ENCODE data around the gene PDGFB.

DNA sequence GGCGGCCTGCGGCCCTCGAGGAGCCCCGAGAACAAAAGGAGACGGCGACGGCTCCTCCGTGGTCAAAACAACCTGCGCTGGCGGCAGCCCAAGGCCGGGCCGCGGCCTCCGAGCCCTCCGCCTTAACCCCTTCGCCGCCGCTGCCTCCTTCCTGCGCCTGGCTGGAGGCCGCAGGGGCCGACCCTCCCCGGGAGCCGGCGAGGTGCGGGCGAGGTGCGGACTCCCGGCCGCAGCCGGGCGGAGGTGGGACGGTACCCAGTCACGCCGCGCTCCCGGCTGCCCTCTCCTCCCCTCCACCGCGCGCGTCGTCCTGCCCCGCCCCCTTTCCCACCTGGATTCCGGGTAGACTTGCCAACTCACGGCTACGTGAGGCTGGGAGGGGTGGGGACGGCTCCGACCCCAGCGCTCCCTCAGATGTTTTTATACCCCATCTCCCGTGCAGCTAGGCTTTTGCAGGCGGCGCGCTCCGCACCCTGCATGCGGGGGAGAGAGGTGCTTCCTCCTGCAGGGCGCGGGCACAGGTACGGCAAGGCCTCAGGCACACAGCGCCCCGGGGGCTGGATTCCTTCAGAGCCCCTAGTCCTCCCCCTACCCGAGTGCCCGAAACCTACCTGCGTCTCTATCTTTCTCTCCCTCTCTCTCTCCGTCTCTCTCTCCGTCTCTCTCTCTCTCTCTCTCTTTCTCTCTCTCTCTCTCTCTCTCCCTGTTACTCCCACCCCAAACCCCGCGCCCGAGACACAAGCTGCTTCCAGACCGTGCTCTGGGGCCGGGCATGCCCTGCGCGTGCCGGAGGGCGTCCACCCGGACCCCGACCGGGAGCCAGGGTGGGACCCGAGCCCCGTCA, 2.0 kb downstream of the PDGFB start:
- TF ChIP-seq, protein P1, sequence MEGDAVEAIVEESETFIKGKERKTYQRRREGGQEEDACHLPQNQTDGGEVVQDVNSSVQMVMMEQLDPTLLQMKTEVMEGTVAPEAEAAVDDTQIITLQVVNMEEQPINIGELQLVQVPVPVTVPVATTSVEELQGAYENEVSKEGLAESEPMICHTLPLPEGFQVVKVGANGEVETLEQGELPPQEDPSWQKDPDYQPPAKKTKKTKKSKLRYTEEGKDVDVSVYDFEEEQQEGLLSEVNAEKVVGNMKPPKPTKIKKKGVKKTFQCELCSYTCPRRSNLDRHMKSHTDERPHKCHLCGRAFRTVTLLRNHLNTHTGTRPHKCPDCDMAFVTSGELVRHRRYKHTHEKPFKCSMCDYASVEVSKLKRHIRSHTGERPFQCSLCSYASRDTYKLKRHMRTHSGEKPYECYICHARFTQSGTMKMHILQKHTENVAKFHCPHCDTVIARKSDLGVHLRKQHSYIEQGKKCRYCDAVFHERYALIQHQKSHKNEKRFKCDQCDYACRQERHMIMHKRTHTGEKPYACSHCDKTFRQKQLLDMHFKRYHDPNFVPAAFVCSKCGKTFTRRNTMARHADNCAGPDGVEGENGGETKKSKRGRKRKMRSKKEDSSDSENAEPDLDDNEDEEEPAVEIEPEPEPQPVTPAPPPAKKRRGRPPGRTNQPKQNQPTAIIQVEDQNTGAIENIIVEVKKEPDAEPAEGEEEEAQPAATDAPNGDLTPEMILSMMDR (IDR thresholded peaks at IDR 0.05), result no peak
- TF ChIP-seq EZH2 (IDR thresholded peaks at IDR 0.05; ENCODE audit: borderline replicate concordance, insufficient read depth, low read depth, low read length, poor library complexity, severe bottlenecking), result no peak

Data from B cell (primary cell).